Brain microvascular endothelial cell (primary cell): ENCODE measurements around the gene PRKACA.

ENCODE experiments used
- DNase-seq: peaks from one replicate; pipeline ENCODE4 v3.0.0-alpha.2; 2020
- H3K27ac ChIP-seq: fragments of 250-450 bp; sonication (Bioruptor Pico); 2 replicates; pipeline ENCODE4 v1.5.1; 2020; ENCODE audit warnings: mild to moderate bottlenecking, moderate library complexity
- H3K27me3 ChIP-seq: fragments of 250-450 bp; sonication (Bioruptor Pico); replicated peaks from 2 replicates; pipeline ENCODE4 v1.5.1; 2020; ENCODE audit warnings: mild to moderate bottlenecking
- H3K36me3 ChIP-seq: fragments of 250-450 bp; sonication (Bioruptor Pico); replicated peaks from 2 replicates; pipeline ENCODE4 v1.5.1; 2020; ENCODE audit warnings: mild to moderate bottlenecking
- H3K4me3 ChIP-seq: 2 replicates; pipeline ENCODE4 v1.5.1; 2011; ENCODE audit warnings: low read depth, mild to moderate bottlenecking, control low read depth, low read length, moderate library complexity
- CTCF ChIP-seq: IDR thresholded peaks from 2 replicates; pipeline ENCODE4 v1.5.1; 2011; ENCODE audit warnings: low read depth, mild to moderate bottlenecking, moderate library complexity, low read length, control low read depth, inconsistent platforms; ENCODE audit errors: missing control alignments
- in situ Hi-C: cut with HindIII; loops from 2 replicates; pipeline ENCODE4 v1.10.0; 2017; ENCODE audit warnings: low sequenced_read_pairs, low pct_ligation_motif_present

PRKACA gene

GRCh38 chr19:14116918-14117578, 514 bp downstream of the PRKACA start:
- no peaks in the 10 kb centered on the region for H3K36me3 ChIP-seq
- TF ChIP-seq CTCF, result no peak
- in situ Hi-C loops, result no loop called here
- H3K27ac ChIP-seq, result no peak overlapping the region
- H3K4me3 ChIP-seq, result peak overlapping the region; percentile 78
- no peaks in the 10 kb centered on the region for H3K27me3 ChIP-seq
- no peak for DNase-seq

GRCh38 chr19:14116525-14116917, 1.0 kb downstream of the PRKACA start:
- TF ChIP-seq CTCF, result no peak
- no peaks in the 10 kb centered on the region for H3K27me3 ChIP-seq
- in situ Hi-C loops, result no loop called here
- H3K4me3 ChIP-seq, result peak overlapping the region; percentile 78
- H3K36me3 ChIP-seq, result no peaks in the 10 kb centered on the region
- no peak for DNase-seq
- H3K27ac ChIP-seq, result no peak overlapping the region

- Histone ChIP-seq H3K27ac (no peak overlapping the region), H3K36me3 (no peaks in the 10 kb centered on the region), H3K4me3 (no peak overlapping the region), H3K27me3 (no peaks in the 10 kb centered on the region)
- DNase-seq, result no peak
- no peak for TF ChIP-seq CTCF
- in situ Hi-C loops, result no loop called here
Measured at GRCh38 chr19:14115756-14116155, 1.8 kb downstream of the PRKACA start.

- no peaks in the 10 kb centered on the region for H3K27me3 ChIP-seq
- no peak for DNase-seq
- no peak overlapping the region for H3K4me3 ChIP-seq
- in situ Hi-C loops, result no loop called here
- no peaks in the 10 kb centered on the region for H3K36me3 ChIP-seq
- H3K27ac ChIP-seq, result no peak overlapping the region
- peak; percentile 73 for TF ChIP-seq CTCF
Measured at GRCh38 chr19:14114854-14115253, 2.7 kb downstream of the PRKACA start.

- in situ Hi-C loops, result no loop called here
- H3K36me3 ChIP-seq, result no peaks in the 10 kb centered on the region
- no peak for TF ChIP-seq CTCF
- no peak overlapping the region for H3K4me3 ChIP-seq
- no peak for DNase-seq
- no peaks in the 10 kb centered on the region for H3K27me3 ChIP-seq
- H3K27ac ChIP-seq, result no peak overlapping the region
Measured at GRCh38 chr19:14114439-14114838, 3.1 kb downstream of the PRKACA start.

GRCh38 chr19:14113762-14114414, 3.7 kb downstream of the PRKACA start:
- Histone ChIP-seq H3K4me3 (no peak overlapping the region), H3K27ac (no peak overlapping the region), H3K27me3 (no peaks in the 10 kb centered on the region), H3K36me3 (no peaks in the 10 kb centered on the region)
- in situ Hi-C loops, result no loop called here
- peak; percentile 48 for TF ChIP-seq CTCF
- DNase-seq, result no peak
